BE2C (cell line): ENCODE data around the gene ADCY5.

ENCODE experiments used
- DNase-seq: peaks from one replicate; pipeline ENCODE4 v3.0.0-alpha.2; 2020
- H3K27me3 ChIP-seq: fragments of 250-450 bp; sonication (Bioruptor Pico); 2 replicates; pipeline ENCODE4 v1.5.1; 2020; ENCODE audit warnings: mild to moderate bottlenecking
- H3K36me3 ChIP-seq: fragments of 250-450 bp; sonication (Bioruptor Pico); 2 replicates; pipeline ENCODE4 v1.5.1; 2020; ENCODE audit warnings: mild to moderate bottlenecking
- H3K4me1 ChIP-seq: fragments of 250-450 bp; sonication (Bioruptor Pico); 2 replicates; pipeline ENCODE4 v1.5.1; 2020
- H3K4me3 ChIP-seq: 2 replicates; pipeline ENCODE4 v1.5.1; 2011; ENCODE audit warnings: low read depth, low read length
- H3K9me3 ChIP-seq: fragments of 250-450 bp; sonication (Bioruptor Pico); 2 replicates; pipeline ENCODE4 v1.5.1; 2020
- TF ChIP-seq, protein P1 (sequence below): IDR thresholded peaks from 2 replicates; pipeline ENCODE4 v1.5.1; 2012; ENCODE audit warnings: mild to moderate bottlenecking, low read depth, low read length

Gene ADCY5

GRCh38 chr3:123330441-123330991 is 118.4 kb downstream of the ADCY5 start:
- no peaks in the 10 kb centered on the region for H3K4me1 ChIP-seq
- DNase-seq, result no peak
- H3K9me3 ChIP-seq, result no peaks in the 10 kb centered on the region
- TF ChIP-seq, protein P1, sequence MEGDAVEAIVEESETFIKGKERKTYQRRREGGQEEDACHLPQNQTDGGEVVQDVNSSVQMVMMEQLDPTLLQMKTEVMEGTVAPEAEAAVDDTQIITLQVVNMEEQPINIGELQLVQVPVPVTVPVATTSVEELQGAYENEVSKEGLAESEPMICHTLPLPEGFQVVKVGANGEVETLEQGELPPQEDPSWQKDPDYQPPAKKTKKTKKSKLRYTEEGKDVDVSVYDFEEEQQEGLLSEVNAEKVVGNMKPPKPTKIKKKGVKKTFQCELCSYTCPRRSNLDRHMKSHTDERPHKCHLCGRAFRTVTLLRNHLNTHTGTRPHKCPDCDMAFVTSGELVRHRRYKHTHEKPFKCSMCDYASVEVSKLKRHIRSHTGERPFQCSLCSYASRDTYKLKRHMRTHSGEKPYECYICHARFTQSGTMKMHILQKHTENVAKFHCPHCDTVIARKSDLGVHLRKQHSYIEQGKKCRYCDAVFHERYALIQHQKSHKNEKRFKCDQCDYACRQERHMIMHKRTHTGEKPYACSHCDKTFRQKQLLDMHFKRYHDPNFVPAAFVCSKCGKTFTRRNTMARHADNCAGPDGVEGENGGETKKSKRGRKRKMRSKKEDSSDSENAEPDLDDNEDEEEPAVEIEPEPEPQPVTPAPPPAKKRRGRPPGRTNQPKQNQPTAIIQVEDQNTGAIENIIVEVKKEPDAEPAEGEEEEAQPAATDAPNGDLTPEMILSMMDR, result no peak
- no peaks in the 10 kb centered on the region for H3K27me3 ChIP-seq
- no peaks in the 10 kb centered on the region for H3K36me3 ChIP-seq
- no peak overlapping the region for H3K4me3 ChIP-seq

DNA sequence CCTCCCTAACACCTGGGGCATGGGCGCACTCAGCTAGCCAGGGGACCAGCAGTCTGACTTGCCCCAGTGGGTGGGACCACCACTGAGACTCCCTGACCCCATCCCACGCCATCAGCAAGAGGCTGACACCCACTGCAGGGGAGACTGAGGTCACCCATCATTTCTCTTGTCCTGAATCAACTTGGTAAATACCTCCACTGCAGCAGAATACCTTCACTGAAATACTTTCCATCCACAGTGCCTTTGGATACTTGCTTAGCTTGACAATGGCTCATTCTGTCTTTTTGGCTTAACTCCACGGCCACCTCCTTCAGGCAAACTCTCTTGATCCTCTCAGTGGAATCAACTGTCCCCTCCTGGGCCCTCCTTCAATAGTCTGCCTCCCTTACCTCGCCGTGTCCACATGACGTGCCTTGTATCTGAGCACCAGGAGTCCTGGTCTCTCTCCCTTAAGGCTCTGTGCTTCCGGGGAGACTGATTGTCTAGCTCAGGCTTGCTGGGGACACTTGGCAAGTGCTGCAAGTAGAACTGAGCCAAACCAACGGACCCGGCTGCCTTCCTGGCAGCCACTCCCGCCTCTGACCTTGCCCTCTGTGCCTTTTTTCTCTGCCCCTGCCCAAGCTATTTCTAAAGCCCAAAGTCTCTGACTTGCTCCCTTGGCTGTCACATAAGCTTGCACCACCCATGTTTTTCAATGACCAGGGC is 119.1 kb downstream of the ADCY5 start:
- TF ChIP-seq, protein P1, result no peak
- Histone ChIP-seq H3K9me3 (no peaks in the 10 kb centered on the region), H3K4me3 (no peak overlapping the region), H3K4me1 (no peaks in the 10 kb centered on the region), H3K27me3 (no peaks in the 10 kb centered on the region), H3K36me3 (no peaks in the 10 kb centered on the region)
- no peak for DNase-seq

- H3K4me1 ChIP-seq, result no peaks in the 10 kb centered on the region
- DNase-seq, result peak; percentile 82
- no peaks in the 10 kb centered on the region for H3K36me3 ChIP-seq
- TF ChIP-seq, protein P1, result peak; percentile 94
- H3K9me3 ChIP-seq, result no peaks in the 10 kb centered on the region
- no peaks in the 10 kb centered on the region for H3K27me3 ChIP-seq
- no peak overlapping the region for H3K4me3 ChIP-seq
These were observed 119.8 kb downstream of the ADCY5 start for GRCh38 chr3:123328851-123329635.

GRCh38 chr3:123327956-123328850 is 120.7 kb downstream of the ADCY5 start:
- Histone ChIP-seq H3K36me3 (no peaks in the 10 kb centered on the region), H3K9me3 (no peaks in the 10 kb centered on the region), H3K27me3 (no peaks in the 10 kb centered on the region), H3K4me1 (no peaks in the 10 kb centered on the region), H3K4me3 (no peak overlapping the region)
- TF ChIP-seq, protein P1, result no peak
- no peak for DNase-seq

GRCh38 chr3:123327480-123327879 is 121.4 kb downstream of the ADCY5 start:
- Histone ChIP-seq H3K9me3 (no peaks in the 10 kb centered on the region), H3K4me1 (no peaks in the 10 kb centered on the region), H3K36me3 (no peaks in the 10 kb centered on the region), H3K27me3 (no peaks in the 10 kb centered on the region), H3K4me3 (no peak overlapping the region)
- TF ChIP-seq, protein P1, result no peak
- DNase-seq, result no peak
